ENCODE results near the gene ZSWIM9.

- no peak for TF ChIP-seq POLR2A (IDR thresholded peaks at IDR 0.05; ENCODE audit: low read length)
- no peak for TF ChIP-seq GATA1 (IDR thresholded peaks at IDR 0.05; ENCODE audit: low read depth, low read length)
These were observed 5.7 kb downstream of the ZSWIM9 start for GRCh38 chr19:48176226-48176625.

All from erythroblast (primary cell).